ENCODE data around the gene CMSS1. TPM values are rescaled to one million over a fixed set of nuclear protein-coding genes. Genes with fewer than 3 reads are reported as not detected.

Gene CMSS1
- total and polyA plus RNA-seq, 4 donors, result 3.8 to 19.5 (median 7.5) TPM

DNA sequence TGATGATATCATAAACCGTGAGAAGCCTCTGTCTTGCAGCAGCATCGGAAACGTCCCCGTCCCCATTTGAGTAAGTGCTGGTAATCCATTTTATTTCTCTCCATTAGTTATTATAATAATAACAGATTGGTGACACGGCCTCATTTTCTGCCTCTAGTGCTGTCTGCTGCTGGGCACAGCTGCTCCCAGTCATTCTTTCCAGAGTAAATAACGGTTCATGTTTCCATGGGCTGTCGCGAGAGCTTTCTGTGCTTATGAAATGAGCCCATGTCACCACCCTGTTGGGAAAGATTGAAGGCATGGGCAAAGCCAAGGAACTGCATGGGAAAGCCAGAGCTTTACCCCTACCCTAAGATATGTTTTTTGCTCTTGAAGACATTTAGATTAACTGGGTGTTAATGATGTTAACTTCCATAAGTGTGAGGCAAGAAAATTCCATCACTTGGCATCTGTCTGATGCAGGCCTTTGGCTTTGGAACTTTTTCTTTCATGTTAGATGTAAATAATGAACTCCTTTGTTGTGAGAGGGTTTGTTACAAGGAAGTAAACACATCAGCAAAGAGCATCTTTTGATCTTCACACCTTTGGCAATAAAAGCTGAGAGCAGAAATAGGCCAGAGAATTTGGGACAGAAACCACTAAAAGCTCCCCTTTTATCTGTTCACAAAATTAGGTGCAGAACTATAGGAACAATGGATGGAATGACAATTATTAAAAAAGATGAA is 154.9 kb downstream of the CMSS1 start:
- no peak overlapping the region for H3K27ac ChIP-seq (ENCODE audit: low read depth in 1 of 2, low read length in 2 of 2)
- H3K9me3 ChIP-seq (ENCODE audit: control insufficient read depth in 4 of 4, low read length in 3 of 4), result no peaks in the 10 kb centered on the region
- no peak overlapping the region for H3K9ac ChIP-seq (ENCODE audit: low read depth in 1 of 2, low read length in 2 of 2)
- no peaks in the 10 kb centered on the region for H3K4me1 ChIP-seq (ENCODE audit: control insufficient read depth in 4 of 4, insufficient read depth in 4 of 4, low read length in 3 of 4)
- H3K4me3 ChIP-seq (ENCODE audit: low read depth in 1 of 3, low read length in 3 of 3), result no peak overlapping the region
- no peaks in the 10 kb centered on the region for H3K27me3 ChIP-seq (ENCODE audit: control insufficient read depth in 4 of 4, insufficient read depth in 4 of 4, low read length in 3 of 4)
- H3K36me3 ChIP-seq (ENCODE audit: control insufficient read depth in 4 of 4, insufficient read depth in 3 of 4, low read depth in 1 of 4, low read length in 3 of 4), result no peaks in the 10 kb centered on the region
- no peak for DNase-seq (ENCODE audit: low spot score)
- TF ChIP-seq FOXA1 (IDR thresholded peaks at IDR 0.05), result no peak
- TF ChIP-seq TAF1 (conservative IDR thresholded peaks at IDR 0.05), result no peak
- no peak for TF ChIP-seq HNF4A (conservative IDR thresholded peaks at IDR 0.05)
- no peak for TF ChIP-seq GABPA (IDR thresholded peaks at IDR 0.05 in 1 of 2, conservative IDR thresholded peaks at IDR 0.05 in 1 of 2)
- TF ChIP-seq, protein P1, sequence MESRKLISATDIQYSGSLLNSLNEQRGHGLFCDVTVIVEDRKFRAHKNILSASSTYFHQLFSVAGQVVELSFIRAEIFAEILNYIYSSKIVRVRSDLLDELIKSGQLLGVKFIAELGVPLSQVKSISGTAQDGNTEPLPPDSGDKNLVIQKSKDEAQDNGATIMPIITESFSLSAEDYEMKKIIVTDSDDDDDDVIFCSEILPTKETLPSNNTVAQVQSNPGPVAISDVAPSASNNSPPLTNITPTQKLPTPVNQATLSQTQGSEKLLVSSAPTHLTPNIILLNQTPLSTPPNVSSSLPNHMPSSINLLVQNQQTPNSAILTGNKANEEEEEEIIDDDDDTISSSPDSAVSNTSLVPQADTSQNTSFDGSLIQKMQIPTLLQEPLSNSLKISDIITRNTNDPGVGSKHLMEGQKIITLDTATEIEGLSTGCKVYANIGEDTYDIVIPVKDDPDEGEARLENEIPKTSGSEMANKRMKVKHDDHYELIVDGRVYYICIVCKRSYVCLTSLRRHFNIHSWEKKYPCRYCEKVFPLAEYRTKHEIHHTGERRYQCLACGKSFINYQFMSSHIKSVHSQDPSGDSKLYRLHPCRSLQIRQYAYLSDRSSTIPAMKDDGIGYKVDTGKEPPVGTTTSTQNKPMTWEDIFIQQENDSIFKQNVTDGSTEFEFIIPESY (IDR thresholded peaks at IDR 0.05), result no peak
- no peak for TF ChIP-seq EGR1 (IDR thresholded peaks at IDR 0.05; ENCODE audit: low read depth in 2 of 2)
- TF ChIP-seq RAD21 (IDR thresholded peaks at IDR 0.05), result no peak
- no peak for TF ChIP-seq SP1 (IDR thresholded peaks at IDR 0.05)
- no peak for TF ChIP-seq JUND (IDR thresholded peaks at IDR 0.05)
- no peak for TF ChIP-seq FOXA2 (IDR thresholded peaks at IDR 0.05)
- TF ChIP-seq, protein P2, sequence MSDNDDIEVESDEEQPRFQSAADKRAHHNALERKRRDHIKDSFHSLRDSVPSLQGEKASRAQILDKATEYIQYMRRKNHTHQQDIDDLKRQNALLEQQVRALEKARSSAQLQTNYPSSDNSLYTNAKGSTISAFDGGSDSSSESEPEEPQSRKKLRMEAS (IDR thresholded peaks at IDR 0.05), result no peak
- TF ChIP-seq, protein P3, sequence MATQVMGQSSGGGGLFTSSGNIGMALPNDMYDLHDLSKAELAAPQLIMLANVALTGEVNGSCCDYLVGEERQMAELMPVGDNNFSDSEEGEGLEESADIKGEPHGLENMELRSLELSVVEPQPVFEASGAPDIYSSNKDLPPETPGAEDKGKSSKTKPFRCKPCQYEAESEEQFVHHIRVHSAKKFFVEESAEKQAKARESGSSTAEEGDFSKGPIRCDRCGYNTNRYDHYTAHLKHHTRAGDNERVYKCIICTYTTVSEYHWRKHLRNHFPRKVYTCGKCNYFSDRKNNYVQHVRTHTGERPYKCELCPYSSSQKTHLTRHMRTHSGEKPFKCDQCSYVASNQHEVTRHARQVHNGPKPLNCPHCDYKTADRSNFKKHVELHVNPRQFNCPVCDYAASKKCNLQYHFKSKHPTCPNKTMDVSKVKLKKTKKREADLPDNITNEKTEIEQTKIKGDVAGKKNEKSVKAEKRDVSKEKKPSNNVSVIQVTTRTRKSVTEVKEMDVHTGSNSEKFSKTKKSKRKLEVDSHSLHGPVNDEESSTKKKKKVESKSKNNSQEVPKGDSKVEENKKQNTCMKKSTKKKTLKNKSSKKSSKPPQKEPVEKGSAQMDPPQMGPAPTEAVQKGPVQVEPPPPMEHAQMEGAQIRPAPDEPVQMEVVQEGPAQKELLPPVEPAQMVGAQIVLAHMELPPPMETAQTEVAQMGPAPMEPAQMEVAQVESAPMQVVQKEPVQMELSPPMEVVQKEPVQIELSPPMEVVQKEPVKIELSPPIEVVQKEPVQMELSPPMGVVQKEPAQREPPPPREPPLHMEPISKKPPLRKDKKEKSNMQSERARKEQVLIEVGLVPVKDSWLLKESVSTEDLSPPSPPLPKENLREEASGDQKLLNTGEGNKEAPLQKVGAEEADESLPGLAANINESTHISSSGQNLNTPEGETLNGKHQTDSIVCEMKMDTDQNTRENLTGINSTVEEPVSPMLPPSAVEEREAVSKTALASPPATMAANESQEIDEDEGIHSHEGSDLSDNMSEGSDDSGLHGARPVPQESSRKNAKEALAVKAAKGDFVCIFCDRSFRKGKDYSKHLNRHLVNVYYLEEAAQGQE (IDR thresholded peaks at IDR 0.05), result no peak
- TF ChIP-seq HNF4G (IDR thresholded peaks at IDR 0.05), result no peak
- TF ChIP-seq, protein P4, sequence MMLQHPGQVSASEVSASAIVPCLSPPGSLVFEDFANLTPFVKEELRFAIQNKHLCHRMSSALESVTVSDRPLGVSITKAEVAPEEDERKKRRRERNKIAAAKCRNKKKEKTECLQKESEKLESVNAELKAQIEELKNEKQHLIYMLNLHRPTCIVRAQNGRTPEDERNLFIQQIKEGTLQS (IDR thresholded peaks at IDR 0.05), result no peak
- TF ChIP-seq, protein P5, sequence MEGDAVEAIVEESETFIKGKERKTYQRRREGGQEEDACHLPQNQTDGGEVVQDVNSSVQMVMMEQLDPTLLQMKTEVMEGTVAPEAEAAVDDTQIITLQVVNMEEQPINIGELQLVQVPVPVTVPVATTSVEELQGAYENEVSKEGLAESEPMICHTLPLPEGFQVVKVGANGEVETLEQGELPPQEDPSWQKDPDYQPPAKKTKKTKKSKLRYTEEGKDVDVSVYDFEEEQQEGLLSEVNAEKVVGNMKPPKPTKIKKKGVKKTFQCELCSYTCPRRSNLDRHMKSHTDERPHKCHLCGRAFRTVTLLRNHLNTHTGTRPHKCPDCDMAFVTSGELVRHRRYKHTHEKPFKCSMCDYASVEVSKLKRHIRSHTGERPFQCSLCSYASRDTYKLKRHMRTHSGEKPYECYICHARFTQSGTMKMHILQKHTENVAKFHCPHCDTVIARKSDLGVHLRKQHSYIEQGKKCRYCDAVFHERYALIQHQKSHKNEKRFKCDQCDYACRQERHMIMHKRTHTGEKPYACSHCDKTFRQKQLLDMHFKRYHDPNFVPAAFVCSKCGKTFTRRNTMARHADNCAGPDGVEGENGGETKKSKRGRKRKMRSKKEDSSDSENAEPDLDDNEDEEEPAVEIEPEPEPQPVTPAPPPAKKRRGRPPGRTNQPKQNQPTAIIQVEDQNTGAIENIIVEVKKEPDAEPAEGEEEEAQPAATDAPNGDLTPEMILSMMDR (IDR thresholded peaks at IDR 0.05; ENCODE audit: low read depth, low read length, missing input control), result no peak
- TF ChIP-seq YY1 (IDR thresholded peaks at IDR 0.05), result no peak
- no peak for TF ChIP-seq NR2F2 (IDR thresholded peaks at IDR 0.05)
- TF ChIP-seq RXRA (IDR thresholded peaks at IDR 0.05), result no peak
- WGBS, result 94% methylated on average over 8 of the region's 8 CpGs
